ENCODE data around the gene PGLYRP2.

GRCh38 chr19:15455996-15456395 lies 23.3 kb downstream of the PGLYRP2 start:
- TF ChIP-seq ZNF558 (tag by site-specific recombination; IDR thresholded peaks at IDR 0.05): no peak
- no peak for TF ChIP-seq ZNF488 (tag by site-specific recombination; IDR thresholded peaks at IDR 0.05)
- TF ChIP-seq GLI4 (tag by site-specific recombination; IDR thresholded peaks at IDR 0.05): no peak
- TF ChIP-seq ZNF24 (tag by site-specific recombination; IDR thresholded peaks at IDR 0.05): no peak
- TF ChIP-seq ZNF768 (tag by site-specific recombination; IDR thresholded peaks at IDR 0.05): no peak
- TF ChIP-seq ZNF324 (tag by site-specific recombination; IDR thresholded peaks at IDR 0.05): no peak
- no peak for TF ChIP-seq BCL11A (tag by site-specific recombination; IDR thresholded peaks at IDR 0.05; ENCODE audit: low read depth)
